ENCODE data around the gene AKT3.
A peak's percentile ranks its signal among the peaks of the same experiment; 100 is the strongest.

AKT3 gene

DNA sequence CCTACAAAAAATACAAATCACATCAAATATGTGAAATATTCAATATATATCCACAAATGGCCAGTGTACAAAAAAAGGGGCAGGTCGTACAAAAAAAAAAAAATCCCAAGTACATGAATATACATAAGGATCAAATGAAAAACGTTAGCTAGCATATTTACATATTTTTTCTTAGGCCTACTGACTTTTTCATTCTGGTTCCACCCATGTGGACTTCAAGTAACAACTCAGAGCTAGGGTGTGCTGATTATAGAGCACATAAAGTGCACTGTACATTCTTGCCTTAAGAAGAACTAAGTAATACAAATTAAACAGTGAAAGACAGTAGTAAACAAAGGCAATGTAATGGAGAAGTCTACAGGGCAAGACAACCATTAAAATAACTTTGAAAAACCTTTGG, 297.0 kb downstream of the AKT3 start:
- DNase-seq (ENCODE audit: low read depth) = no peak

GRCh38 chr1:243550276-243550675, 299.8 kb downstream of the AKT3 start:
- DNase-seq (ENCODE audit: low read depth) = peak; percentile 95

- DNase-seq (ENCODE audit: low read depth) = no peak
Observed at GRCh38 chr1:243549791-243550190, 300.3 kb downstream of the AKT3 start.

DNA sequence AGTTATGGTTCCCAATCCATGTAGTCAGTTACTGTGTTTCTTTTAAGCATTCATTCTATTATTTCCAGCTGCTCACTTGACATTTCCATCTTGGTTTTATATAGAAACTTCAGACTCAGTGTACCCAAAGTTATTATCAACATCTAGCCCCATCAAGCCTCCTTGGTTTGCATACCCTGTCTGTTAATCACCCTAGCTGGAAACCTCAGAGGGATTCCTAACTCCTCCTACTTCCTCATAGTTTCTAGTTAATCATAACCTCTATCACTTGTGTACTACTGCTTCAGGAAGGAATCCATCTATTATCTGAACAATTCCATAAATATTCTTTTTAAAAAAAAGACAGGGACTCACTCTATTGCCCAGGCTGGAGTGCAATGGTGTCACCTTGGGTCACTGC, 300.9 kb downstream of the AKT3 start:
- DNase-seq (ENCODE audit: low read depth) = peak; percentile 92

GRCh38 chr1:243548516-243548915, 301.5 kb downstream of the AKT3 start:
- DNase-seq (ENCODE audit: low read depth) = no peak

DNA sequence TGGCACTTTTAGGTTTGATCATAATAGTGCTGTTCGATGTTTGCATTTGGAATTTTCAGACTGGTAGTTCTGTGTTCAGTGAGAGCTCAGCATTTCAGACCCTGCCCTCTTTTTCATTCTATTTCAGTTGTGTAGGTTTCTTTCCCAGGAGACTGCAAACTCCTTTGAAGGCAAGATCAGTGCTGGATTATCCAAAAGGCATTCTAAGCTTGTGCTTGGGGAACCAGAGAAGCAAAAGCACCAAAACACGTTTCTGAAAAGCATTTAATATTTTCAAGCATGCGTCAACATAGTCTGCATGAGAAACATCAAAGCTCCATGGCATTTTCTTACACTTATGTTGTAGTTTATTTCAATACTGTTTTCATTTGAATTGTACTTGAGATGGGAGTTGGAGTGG, 302.2 kb downstream of the AKT3 start:
- DNase-seq (ENCODE audit: low read depth) = no peak

- no peak for DNase-seq (ENCODE audit: low read depth)
Observed at GRCh38 chr1:243546457-243546856, 303.6 kb downstream of the AKT3 start.

GRCh38 chr1:243543501-243543900, 306.5 kb downstream of the AKT3 start:
- no peak for DNase-seq (ENCODE audit: low read depth)

DNA sequence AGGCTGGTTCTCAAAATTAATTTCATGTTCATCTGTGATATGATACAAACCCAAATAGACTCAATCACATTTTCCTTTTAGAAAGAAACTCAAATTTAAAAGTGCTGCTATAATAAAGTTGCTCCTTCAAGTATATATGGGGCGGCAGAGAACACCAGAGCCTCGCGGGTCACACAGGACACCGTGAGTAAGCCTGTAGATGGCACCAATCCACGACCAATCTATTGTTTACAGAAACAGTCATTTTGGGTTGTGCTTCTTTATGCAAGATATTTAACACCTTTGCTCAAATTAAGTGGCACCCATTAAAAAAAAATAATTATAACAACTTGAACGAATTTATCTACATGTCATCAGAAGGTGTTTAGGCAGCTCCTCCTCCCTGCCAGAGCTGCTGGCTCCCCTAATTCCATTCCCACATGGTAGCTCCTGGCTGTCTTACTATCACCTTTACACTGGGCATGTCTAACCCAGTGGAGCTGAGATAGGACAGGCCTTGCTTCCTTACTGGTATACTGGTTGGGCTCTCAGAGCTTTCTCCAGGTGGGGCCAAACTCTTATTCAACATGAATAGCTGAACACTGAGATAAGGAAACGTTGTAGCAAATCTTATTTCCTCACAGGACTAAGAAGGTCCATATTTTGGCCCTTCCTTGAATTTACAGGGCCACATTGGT, 307.2 kb downstream of the AKT3 start:
- no peak for DNase-seq (ENCODE audit: low read depth)

DNA sequence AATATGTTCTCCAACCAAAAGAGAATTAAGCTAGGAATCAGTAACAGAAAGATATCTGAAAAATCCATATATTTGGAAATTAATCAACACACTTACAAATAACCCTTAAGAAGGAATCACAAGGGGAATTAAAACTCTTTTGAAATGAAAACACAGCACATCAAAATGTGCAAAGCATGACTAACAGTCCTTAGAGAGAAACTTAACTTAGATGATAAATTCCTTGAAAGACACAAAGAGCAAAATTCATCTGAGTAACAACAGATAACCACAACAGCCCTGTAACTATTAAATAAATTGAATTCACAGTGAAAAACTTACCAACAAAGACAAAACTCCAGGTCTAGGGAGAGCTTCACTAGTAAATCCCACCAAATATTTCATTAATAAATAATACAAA, 310.4 kb downstream of the AKT3 start:
- DNase-seq (ENCODE audit: low read depth) = no peak

DNA sequence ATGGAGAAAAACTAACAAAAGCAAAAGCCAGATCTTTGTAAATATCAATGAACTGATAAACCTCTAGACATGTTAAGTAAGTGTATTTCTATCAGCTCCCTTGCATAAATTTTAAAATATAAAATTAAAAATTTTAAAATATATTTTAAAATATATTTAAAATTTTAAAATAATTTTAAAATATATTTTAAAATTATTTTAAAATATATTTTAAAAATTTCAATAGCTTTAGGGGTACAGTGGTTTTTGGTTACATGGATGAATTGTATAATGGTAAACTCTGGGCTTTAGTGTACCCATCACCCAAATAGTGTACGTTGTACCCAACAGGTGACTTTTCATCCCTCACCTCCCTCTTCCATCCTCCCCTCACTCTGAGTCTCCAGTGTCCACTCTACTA, 315.0 kb downstream of the AKT3 start:
- DNase-seq (ENCODE audit: low read depth) = no peak

DNA sequence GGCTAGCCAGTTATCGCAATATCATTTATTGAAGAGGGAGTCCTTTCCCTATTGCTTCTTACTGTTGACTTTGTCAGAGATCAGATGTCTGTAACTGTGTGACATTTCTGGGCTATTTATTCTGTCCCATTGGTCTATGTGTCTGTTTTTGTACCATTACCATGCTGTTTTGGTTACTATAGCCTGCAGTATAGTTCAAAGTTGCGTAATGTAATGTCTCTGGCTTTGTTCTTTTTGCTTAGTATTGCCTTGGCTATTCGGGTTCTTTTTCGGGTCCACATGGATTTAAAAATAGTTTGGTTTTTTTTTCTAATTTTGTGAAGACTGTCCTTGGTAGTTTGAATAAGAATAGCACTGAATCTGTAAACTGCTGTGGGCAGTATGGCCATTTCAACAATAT, 320.5 kb downstream of the AKT3 start:
- DNase-seq (ENCODE audit: low read depth) = no peak

- DNase-seq (ENCODE audit: low read depth) = no peak
Observed at GRCh38 chr1:243528459-243529121, 321.5 kb downstream of the AKT3 start.

- no peak for DNase-seq (ENCODE audit: low read depth)
Observed at GRCh38 chr1:243526180-243526579, 323.9 kb downstream of the AKT3 start.

- peak; percentile 63 for DNase-seq (ENCODE audit: low read depth)
Observed at GRCh38 chr1:243525085-243525487, 325.0 kb downstream of the AKT3 start.

DNA sequence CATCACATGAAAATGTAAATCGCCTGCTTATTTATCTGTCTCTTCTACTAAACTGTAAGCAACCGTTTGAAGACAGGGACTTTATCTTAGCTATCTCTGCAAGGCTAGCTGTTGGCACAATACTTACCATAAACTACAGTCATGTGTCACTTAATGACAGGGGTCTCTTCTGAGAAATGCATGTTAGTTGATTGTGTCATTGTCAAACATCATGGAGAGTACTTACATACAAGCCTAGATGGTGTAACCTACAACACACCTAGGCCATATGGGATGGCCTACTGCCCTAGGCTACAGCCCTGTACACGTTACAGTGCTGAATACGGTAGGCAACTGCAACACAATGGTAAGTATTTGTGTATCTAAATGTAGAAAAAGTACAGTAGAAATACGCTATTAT, 326.3 kb downstream of the AKT3 start:
- DNase-seq (ENCODE audit: low read depth) = no peak

DNA sequence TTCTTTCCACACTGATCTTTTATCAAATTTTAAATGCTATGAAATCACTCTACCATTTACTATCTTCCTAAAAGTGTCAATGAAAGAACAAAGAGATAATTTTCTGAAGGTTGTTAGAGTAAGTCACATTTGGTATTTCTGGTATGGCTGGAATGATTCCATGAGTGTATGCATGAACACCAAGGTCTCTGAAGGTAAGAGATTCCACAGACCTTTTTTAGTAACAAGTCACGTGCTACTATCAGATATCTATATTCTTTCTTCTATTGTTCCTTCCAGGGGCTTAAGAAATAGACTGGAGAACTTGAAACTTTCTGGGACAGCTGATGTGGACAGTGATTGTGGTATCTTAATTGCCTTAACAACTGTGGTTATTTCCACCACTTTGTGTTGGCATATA, 329.2 kb downstream of the AKT3 start:
- no peak for DNase-seq (ENCODE audit: low read depth)

DNA sequence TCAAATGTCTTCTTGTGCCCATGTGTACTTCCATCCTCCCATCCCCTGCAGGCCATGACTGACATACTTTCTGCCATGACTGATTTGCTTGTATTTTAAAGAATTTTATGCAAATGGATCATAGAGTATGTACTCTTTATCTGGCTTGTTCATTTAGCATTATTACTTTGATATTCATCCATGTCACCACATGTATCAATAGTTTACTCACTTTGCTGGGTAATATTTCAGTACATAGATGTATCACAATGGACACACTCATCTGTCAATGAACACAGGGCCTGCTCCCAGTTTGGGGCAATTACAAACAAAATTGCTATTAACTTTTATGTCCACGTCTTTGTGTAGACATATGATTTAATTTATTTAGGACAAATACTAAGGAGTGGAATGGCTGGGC, 335.1 kb downstream of the AKT3 start:
- DNase-seq (ENCODE audit: low read depth) = no peak

DNA sequence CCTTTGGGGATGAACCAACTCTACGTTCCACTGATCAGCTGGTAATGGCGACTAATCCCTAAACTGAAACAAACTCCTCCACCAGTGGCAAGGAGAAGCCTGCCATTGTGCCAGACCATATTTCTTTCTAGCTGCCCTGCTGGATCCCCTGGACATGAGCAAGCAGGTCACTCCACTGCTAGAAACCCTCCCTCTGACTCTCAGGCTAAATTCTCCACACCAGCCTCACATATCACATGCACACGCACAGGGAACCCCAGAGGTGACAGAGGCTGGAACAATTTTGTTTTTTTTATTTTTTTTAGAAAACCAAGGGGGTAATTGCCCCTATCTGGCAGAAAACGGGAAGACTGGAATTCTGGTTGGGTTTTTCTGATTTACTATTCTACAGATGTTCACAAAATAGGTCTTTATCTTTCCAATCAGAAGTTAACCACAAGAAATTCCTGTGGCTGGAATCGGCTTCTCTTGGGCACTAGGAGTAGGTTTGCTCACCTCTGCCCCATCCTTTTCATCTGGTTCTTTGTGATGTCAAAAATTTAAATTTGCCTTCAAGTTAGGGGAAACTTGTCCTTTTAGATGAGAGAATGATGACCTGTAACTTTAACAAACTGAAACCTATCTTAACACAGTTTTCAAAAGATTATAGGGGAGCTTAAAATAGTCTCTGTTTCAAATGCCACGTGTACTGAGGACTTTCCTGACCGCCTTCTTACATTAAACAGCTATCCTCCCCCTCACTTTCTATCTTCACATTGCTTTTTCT, 336.1 kb downstream of the AKT3 start:
- DNase-seq (ENCODE audit: low read depth) = peak; percentile 42

GRCh38 chr1:243510928-243511327, 339.1 kb downstream of the AKT3 start:
- no peak for DNase-seq (ENCODE audit: low read depth)

- DNase-seq (ENCODE audit: low read depth) = no peak
Observed at GRCh38 chr1:243508943-243509342, 341.1 kb downstream of the AKT3 start.

DNA sequence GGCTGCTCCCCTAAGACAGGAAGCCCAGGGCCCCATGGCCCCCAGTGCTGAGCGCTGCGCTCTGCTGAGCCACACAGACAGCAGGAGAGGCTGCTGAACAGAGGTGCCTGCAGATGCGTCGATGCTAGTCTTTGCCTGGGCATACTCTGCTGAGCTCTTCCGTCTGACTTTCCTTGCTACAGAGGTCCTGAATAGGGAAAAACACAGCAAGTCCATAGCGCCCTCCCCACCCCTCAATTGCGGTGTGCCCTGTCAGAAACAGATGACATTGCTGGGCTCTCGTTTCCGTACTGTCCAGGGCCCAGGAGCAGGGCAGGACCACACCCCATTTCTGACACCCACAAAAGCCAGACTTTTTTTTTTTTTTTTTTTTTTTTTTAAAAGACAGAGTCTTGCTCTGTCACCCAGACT, 341.7 kb downstream of the AKT3 start:
- no peak for DNase-seq (ENCODE audit: low read depth)

DNA sequence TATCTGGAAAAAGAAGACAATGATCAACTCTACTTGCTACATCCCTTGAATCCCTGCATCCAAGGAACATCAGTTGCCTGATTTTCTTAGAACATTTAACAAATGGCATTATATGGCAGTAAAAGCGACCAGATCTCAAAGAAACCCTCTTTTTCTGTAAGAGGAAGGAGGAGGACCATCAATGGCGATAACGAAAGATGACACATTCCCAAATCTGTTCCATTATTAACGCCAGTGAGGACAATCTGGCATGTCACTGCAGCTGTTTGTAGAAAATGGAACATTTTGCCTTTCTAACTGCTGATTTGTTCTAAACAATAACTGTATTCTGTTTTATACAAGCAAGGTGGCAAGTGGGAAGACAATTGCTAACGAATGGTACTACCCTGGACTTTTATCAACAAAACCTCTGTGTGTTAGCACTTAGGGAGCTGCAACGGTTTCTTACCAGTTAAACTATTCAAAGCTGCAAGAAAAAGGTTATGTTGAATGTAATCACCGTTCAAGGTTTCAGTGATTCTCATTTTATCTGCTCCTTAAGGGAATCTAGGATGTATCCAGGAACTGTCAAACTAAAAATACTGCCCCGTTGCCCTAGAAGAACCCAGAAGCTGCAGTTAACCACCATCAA, 342.3 kb downstream of the AKT3 start:
- DNase-seq (ENCODE audit: low read depth) = no peak

All from non-pigmented ciliary epithelial cell (primary cell).